GM21360 (cell line): ENCODE data around the gene INPP5J.
"Not testable (repeated sequence)": the region's sequence is repeated elsewhere in the genome, so short reads cannot be mapped to it uniquely, and the experiment has no call there.

Experiments
- ATAC-seq: cut with Tn5 transposase; IDR thresholded peaks from one replicate; pipeline ENCODE4 v1.9.1; 2021; ENCODE audit warnings: mild to moderate bottlenecking, moderate library complexity; ENCODE audit not compliant: unreplicated experiment

Gene INPP5J

DNA sequence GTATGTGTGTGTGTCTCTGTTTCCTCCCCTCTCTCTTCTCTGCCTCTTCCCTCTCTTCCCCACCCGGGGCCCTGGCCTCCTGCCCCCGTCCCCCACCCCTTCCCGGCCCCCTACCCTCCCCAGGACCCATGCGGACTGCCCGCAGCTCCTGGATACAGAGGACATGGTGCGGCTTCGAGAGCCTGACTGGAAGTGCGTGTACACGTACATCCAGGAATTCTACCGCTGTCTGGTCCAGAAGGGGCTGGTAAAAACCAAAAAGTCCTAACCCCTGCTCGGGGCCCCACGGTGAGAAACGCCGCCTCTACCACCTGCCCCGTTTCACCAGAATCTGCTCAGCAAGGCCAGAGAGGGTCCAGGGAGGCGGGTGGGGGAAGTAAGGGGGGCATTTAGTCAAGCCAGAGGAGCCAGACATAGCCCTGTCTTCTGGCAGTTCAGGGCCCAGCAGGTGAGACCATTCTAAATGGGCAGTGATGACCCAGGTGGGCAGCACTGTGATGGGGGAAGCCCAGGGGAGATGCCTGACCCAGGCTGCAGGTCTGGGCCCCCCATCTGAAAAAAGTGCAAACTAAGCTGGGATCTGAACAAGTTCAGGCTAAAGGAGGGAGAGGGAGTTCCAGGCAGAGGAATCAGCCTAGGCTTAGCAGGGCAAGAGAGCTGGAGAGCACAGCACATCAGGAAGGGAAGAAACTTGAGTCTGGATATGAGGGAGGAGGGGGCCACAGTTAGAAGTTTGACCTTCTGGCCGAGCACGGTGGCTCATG lies 21.8 kb upstream of the INPP5J start:
- ATAC-seq, result no peak

DNA sequence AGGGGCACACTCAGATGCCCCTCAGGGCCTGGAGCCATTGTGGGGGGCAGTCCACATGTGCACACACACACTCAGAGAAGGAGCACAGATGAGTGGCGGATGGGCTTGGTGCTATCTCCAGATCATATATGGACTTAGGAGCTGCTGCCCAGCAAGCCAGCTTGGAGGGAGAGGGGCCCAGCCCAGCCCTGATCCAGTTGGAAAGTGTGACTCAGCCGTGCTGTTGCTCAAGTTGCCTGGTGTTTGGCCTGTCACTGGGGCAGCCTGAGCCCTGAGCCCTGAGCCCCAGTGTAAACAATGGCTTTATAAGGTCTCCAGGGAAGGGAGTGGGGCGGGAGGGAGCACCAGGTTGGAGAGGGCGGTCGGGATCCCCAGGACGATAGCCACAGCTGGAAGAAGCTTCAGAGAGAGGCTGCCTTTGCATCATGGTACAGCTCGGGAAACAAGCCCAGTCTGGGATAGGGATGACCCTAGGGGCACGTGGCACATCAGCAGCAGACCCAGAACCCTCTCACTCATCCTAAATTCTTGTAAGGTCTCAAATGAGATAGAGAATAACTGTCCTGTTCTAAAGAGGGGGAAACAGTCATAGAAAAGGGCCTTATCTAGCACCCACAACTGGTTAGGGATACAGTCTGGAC lies 20.2 kb upstream of the INPP5J start:
- ATAC-seq, result no peak

DNA sequence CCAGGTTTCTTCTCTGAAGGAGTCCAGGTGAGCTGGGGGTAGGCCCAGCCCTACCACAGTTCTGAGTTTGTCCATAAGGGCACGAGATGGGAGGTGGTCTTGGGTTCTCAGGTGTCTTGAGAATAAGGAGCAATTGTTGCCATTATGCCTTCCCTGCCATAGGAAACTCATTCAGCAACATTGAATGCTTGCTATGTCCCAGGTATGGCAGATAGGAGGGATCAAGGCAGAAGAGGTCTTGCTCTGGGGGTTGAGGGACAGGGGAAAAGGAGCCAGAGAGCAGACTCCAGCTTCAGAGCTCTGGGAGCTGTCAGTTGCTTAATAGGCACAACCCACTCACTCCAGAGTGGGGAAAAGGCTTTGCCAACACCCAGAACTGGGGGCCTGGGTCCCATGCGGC lies 19.7 kb upstream of the INPP5J start:
- ATAC-seq, result no peak

DNA sequence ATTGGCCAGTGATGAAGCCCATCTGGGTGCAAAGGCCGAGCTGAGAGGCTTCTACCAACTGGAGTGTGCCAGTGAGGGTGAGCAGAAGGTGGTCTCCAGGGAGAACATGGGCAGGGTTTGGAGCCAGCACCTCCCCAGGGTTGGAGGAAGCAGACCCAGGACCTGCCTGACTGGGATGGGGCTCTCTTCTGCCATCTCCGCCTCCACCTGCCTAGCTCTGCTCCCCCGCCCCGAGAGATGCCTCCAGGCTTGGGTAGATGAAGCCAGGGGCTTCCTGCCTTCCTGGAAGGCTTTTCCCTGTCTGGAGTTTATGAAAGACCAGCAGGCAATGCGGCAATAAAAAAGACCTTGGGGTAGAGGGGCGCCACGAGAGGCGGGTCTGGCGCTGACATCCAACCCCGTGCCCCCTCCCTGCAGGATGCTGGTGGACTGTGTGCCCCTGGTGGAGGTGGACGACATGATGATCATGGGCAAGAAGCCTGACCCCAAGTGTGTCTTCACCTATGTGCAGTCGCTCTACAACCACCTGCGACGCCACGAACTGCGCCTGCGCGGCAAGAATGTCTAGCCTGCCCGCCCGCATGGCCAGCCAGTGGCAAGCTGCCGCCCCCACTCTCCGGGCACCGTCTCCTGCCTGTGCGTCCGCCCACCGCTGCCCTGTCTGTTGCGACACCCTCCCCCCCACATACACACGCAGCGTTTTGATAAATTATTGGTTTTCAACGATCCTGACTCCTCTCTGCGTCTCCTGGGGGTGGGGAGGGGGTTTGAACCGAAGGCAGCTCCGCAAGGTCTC lies 18.7 kb upstream of the INPP5J start:
- ATAC-seq, result no peak

DNA sequence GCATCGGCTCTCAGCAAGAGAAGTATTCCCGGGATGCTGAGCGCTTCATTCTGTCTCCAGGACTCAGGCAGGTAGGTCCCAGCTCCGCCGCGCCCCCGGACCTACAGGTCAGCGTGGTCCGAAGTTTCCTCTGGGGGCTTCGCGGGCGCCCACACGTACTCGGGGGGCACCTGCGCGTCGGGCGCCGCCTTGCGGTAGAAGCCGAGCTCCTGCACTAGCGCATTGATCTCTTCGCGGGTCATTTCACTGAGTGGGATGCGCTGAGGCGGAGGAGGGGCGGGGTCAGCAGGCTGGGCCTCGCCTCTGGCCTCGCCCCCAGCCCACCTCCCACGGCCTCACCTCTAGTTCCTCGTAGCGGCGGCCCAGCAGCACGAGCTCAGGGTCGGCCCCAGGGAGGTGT lies 17.9 kb upstream of the INPP5J start:
- ATAC-seq, result no peak

DNA sequence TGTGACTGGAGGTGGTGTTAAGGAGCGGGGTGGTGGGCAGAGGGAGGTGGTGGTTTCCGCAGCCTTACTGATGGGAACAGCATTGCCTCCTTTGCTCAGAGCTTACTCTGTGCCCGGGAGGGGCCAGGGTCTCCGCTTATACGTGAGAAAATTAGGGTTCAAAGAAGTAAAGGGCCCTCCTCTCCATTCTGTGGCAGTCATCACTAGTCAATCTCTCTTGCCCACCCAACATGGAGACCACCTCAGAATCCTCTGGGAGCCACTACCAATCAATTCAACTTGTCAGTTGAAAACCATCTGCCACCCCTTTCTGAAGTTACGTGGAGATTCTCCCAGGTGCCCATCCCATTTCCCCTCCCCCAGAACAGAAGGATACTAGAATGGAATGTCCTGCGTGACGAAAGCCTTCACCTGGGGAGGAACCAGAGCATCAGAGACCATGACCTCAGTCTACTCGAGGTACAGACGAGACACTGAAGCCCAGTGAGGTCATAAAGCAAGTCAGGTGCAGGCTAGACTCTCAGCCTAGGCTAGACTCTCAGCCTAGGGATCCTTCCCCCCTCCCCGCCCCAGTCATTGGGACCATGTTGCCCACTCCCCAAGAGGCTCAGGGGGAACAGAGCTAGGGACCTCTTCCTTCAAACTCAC lies 17.4 kb upstream of the INPP5J start:
- no peak for ATAC-seq

DNA sequence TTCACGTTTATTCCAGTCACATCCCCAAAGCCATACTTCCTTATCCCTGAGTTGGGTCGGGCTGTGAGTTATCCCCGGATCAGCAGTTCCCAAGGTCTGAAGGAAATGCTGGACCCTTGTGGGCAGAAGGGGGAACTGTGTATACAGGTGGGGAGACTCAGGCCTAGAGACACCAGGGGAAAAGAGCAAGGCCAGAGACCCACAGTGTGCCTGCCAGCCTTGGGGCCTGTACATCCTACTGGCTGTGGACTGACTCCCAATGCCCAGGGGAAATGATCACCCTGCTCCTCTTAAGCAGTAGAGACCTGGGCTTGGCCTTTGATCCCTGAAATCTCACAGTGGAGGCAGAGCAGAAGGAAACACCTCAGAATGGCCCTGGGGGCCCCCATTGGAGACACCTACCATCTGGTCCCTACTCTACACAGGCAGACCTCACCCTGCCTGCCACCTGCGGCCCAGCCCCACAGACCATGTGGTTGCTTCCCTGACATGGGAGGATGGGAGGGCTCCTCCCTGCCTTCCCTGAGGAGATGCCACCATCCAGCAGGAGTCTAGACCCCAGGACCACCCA lies 16.7 kb upstream of the INPP5J start:
- no peak for ATAC-seq

DNA sequence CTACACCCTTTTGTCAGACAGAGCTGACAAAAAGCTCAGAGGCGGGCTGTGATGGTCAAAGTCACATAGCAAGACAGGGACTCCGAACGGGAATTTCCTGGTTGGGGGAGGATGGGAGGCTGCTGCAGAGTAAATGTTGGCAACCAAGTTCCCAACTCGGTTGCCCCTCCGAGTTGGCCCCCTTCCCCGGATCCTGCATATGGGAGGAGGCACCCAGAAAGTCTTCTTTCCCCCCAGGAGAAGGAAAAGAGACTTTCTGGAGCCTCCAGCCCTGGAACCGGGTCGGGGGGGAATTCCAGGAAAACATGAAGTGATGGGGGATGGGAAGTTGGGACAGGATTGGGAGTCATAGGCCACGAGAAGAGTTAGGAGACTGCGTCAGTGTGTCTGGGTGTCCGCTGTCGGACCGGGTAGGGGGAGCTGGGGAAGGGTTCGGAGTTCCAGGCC lies 16.0 kb upstream of the INPP5J start:
- no peak for ATAC-seq

DNA sequence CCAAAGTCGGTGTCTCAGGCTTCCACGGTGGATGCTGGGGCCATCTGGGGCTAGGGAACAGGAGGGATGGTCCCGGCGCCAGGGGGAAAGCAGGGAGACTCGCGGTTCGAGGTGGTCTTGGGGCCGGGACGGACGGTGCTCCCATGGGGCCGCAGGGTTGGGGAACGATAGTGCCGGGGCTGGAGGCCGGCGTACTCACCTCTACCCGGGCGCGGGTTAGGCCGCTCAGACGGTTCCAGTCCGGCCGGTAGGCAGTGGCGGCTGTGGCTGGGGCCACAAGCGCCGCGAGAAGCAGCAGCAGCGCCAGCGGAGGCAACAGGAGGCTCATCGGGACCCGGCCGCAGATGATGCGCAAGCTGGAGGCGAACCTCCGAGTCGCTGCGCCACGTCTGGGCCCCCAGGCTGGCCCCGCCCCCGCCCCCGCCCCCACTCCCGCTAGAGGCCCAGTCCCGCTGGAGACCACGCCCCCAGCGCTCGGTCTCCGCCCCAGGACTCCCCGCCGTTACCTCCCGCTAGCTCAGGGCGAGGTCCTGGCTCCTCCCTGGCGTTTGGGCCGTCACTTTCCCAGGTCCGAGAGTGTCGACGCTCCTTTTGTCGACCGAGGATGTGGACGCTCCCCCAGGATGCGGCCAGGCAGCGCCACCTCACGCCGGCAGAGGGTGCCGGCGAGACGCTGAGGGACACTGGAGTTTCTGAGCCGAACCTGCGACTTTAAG lies 15.4 kb upstream of the INPP5J start, which contains the start of gene SELENOM:
TSS of gene SELENOM (minus strand) at position 391 of the 716 bp plus-strand sequence. CDS start at position 328, 63 bp downstream.
- peak; percentile 81 for ATAC-seq

DNA sequence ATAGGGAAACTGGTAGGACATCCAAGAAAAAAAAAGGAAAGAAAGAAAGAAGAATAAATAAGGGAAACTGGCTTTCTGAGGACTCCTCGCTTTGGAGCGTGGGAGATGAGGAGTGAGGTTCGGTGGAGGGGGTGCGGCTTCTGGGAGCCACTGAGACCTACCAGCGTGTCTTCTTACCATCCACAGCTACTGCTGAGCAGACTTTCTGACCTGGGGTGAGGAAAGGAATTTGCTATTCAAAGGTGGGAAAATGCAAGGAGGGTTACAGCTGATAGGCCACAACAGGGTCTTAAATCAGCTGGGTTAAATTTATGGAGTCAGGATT lies 14.9 kb upstream of the INPP5J start:
- ATAC-seq, result no peak

DNA sequence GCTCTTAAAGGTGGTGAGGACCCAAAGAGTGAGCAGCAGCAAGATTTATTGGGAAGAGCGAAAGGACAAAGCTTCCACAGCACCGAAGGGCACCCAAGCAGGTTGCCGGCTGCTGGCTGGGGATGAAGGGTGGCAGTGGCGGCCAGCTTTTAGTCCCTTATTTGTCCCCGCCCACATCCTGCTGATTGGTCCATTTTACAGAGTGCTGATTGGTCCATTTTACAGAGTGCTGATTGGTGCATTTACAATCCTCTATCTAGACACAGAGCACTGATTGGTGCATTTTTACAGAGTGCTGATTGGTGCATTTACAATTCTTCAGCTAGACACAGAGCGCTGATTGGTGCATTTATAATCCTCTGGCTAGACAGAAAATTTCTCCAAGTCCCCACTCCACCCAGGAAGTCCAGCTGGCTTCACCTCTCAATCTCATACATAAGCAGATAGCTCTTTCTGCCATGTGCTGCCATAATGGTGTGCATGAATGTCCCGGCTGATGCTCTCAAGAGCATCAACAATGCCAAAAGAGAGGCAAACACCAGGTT lies 10.1 kb upstream of the INPP5J start:
- ATAC-seq, result not testable (repeated sequence)

DNA sequence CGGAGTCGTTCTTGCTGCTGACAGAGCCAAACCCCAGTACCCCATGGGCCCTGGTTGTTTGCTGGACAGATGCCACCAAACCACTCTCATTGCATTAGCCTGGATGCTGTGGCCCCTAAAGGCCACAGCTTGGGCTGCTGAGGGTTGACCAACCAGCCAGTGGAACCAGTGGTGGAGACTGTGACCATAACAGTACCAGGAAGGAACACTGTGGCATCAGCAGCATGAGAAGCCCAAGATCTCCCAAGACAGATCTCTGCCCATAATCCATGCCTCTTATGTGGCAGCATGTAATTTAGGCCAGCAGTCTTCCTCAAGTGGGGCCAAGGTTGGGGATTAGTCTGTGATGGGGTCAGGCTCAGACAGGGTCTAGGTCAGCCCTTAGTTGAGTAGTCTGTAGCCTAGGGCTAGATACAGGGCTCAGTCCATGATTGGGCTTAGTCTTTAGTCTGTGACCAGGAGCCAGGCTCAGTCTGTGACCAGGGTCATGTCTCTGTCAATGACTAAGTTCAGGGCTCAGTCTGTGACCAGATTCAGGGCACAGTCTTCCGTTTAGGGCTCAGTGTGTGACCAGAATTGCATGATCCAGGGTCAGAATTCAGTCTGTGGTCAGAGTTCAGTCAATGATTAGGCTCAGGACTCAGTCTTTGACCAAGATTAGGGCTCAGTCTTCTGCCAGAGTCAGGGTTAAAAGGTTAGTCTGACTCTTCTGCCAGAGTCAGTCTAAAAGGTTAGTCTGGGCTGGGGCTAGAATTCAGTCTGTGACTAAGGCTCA lies 4.5 kb upstream of the INPP5J start:
- no peak for ATAC-seq

DNA sequence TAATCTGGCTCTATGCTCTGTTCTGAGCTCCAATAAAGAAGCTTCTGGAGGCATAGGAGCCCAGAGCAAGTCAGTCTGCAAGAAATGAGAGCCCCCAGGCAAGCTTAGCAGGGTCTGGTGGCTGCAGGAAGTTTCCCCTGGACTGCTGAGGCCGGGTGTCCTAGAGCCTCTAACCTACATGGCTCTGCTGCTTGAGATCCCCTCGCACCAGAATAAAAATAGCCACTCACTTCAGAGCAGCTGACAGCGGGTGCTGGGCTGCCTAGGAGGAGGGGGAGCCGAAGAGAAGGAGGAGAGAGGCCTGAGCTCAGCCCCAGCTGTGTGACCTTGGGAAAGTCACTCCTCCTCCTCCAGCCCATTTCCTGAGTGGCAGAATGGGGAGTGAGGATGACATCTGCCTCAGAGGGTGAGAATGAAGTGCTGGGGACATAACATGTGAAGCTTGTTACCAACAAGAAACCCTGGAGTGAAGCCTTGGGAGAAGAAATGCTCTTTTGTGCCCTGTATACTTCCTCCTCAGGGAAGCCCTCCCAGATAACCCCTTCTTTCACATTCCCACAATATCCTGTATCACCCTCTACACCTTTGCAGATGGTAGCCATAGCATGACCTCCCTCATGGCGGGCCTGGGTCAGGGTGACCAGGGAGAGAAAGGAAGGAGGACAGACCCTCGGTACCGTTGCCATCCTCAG lies 3.6 kb upstream of the INPP5J start:
- no peak for ATAC-seq

DNA sequence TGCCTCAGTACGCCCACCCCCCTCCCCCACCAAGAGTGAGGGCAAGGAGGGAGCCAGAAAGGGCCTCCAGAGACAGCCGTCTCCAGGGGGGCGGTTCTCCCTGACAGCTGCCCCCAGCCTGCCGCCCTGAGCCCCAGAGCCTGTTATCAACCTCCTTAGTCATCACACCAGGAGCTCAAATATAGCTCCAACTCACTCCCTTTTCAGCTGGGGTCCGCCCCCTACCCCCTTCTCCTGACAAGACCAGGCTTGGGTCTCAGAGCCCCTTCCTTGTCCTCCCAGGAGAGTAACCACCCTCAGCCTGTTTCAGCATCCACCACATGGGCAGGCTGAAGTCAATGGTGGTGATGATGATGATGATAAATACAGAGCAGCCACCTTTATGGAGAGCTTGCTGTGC lies 2.5 kb upstream of the INPP5J start:
- ATAC-seq, result no peak

DNA sequence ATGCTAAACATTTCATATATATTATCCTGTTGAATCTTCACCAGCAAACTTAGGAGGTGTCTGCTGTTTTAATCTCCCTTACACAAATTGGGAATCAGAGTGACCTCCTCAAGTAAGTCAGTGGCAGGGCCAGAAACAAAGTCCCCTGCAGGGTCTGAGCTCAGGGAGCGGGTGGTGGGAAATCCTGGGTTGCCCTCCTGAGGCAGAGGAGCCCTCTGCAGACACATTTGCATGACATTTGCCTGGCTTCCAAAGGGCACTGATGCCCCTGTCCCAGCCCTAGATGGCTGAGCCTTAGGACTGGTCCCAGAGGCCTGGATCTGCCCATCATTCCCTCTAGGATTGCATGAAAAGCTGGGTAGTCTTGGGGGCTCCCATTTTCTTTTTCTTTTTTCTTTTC lies 2.1 kb upstream of the INPP5J start:
- no peak for ATAC-seq

DNA sequence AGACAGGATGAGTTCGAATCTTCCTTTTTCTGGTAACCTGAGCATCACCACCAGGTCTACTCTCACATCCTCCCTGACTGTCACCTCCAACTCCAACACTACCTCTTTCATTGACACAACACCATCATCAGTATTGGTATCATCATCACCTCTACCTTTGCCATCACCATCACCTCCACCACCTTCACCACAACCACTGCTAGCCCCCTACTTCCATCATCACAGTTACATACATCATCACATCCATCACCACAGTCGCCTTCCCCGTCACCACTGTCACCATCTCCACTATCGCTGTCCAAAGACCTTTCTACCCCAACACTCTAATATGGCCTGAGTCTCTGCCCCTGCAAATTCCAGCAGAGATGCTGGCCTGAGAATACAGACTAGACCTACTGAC lies 1.4 kb upstream of the INPP5J start:
- ATAC-seq, result no peak

DNA sequence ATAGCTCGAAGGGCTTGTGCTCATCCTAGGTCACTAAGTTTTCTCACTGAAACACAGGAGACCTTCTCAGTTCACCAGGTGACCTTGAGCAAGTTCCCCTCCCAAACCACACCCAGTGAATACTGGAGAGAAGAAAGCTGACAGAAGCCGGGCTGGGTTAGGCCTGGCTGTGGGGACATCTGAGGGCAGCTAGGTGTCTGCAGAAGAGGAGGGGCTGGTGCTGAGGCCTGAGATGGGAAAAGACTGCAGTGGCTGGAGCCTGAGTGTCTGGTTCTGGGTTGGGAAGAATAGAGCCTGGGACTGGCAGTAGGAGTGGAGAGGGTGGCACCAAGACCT lies 602 bp upstream of the INPP5J start:
- no peak for ATAC-seq

DNA sequence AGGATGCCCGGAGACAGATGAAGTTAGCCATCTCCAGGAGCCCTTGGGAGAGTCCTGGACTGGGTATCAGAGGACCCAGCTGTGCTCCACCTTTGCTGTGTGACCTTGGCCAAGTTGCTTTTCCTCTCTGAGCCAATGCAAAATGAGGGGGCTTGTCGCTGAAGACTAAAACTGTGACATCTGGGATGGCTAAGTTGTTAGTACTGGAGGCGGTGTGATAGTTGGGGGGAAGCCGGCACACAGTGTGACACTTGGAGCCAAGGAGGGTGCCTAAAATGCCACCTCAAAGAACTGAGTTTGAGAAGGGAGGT lies 481 bp downstream of the INPP5J start:
- ATAC-seq, result no peak

DNA sequence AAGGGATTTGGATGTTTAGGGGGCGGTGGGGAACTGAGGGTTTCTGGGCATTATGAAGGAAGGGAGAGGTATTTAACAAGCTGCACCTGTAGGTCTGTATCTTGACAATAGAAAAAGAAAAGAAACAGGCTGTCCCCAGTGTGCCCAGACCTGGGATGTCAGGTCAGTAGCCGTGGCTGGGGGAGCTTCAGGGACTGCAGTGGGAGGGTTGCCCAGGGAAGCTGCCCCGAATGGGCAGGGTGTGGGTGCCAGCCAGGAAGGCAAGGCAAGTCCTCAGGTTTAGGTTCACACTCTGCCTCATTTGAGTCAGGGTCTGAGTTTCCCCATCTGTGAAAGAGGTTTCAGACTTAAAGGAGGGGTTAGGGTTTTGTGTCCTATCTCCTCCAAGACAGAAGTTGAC lies 1.5 kb downstream of the INPP5J start:
- ATAC-seq, result no peak
